ENCODE measurements around the gene LRRTM4.
"Not testable (repeated sequence)": the region's sequence is repeated elsewhere in the genome, so short reads cannot be mapped to it uniquely, and the experiment has no call there.

LRRTM4 gene

DNA sequence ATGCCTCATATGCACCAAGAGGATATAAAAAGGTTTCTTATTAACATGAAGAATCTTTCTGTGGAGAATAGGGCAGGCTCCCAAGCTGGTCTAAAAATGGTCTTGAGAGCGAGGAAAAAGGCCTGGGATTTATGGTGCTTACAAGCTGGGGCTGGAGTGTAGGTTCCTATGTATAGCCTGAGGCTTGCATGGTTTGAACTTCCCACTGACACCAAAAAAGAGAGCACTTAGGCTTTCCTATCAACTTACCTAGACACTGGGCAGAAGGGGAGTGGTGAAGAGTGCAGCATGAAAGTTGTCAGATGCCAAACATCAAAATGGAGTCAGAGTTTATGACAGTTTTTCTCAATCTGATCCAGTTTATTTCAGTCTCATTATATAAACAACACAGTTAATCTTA is 784.6 kb downstream of the LRRTM4 start:
- no peak for DNase-seq (ENCODE audit: low read depth)

- no peak for DNase-seq (ENCODE audit: low read depth)
Measured at GRCh38 chr2:76733736-76734135, 788.4 kb downstream of the LRRTM4 start.

- DNase-seq (ENCODE audit: low read depth) = no peak
Measured at GRCh38 chr2:76731157-76731556, 791.0 kb downstream of the LRRTM4 start.

DNA sequence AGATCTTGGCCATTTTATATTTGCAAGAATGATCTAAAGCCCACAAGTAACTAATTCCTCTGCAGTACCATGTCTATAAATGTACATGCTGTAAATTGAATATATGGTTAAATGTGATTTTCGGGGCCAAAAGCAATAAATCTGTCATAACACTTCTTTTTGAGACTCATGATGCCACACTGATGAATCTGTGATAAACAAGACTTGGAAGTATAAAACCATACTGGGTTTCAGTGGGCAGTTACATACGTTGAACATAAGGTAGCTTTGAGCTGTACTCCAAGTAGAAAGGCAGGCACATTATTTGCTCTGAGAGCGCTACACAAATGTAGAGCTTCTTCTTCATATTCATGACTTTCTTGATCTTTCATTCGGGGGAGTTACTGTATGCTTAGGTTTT is 792.2 kb downstream of the LRRTM4 start:
- no peak for DNase-seq (ENCODE audit: low read depth)

- DNase-seq (ENCODE audit: low read depth) = no peak
Measured at GRCh38 chr2:76721226-76721625, 801.0 kb downstream of the LRRTM4 start.

- no peak for DNase-seq (ENCODE audit: low read depth)
Measured at GRCh38 chr2:76713312-76713711, 808.9 kb downstream of the LRRTM4 start.

GRCh38 chr2:76711490-76711889 is 810.7 kb downstream of the LRRTM4 start:
- no peak for DNase-seq (ENCODE audit: low read depth)

GRCh38 chr2:76700894-76701293 is 821.3 kb downstream of the LRRTM4 start:
- no peak for DNase-seq (ENCODE audit: low read depth)

DNA sequence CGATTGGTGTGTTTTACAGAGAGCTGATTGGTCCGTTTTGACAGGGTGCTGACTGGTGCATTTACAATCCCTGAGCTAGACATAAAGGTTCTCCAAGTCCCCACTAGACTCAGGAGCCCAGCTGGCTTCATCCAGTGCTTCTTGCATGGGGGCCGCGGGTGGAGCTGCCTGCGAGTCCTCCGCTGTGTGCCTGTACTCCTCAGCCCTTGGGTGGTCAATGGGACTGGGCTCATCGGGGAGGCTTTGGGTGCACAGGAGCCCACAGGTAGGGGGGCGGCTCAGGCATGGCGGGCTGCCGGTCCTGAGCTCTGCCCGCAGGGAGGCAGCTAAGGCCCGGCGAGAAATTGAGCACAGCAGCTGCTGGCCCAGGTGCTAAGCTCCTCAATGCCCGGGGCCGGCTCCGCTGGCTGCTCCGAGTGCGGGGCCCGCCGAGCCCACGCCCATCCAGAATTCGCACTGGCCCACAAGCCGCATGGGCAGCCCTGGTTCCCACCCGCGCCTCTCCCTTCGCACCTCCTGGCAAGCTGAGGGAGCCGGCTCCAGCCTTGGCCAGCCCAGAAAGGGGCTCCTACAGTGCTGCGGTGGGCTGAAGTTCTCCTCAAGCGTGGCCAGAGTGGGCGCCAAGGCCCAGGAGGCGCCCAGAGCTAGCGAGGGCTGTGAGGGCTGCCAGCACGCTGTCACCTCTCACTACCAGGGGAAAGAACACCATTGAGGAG is 824.0 kb downstream of the LRRTM4 start:
- DNase-seq (ENCODE audit: low read depth) = not testable (repeated sequence)
